GM18909 (cell line): Measurements from ENCODE around the gene RBM20.

ENCODE experiments used
- ATAC-seq: cut with Tn5 transposase; IDR thresholded peaks from one replicate; pipeline ENCODE4 v1.9.1; 2021; ENCODE audit warnings: mild to moderate bottlenecking; ENCODE audit not compliant: unreplicated experiment, poor library complexity

The RBM20 gene

GRCh38 chr10:110802090-110802489, 158.0 kb downstream of the RBM20 start:
- ATAC-seq, result no peak

- ATAC-seq, result peak; percentile 77
These were observed 158.6 kb downstream of the RBM20 start for GRCh38 chr10:110802551-110803238.

- peak; percentile 55 for ATAC-seq
These were observed 159.2 kb downstream of the RBM20 start for GRCh38 chr10:110803239-110803749.

GRCh38 chr10:110803830-110804338, 159.7 kb downstream of the RBM20 start:
- peak; percentile 67 for ATAC-seq

GRCh38 chr10:110804376-110804775, 160.2 kb downstream of the RBM20 start:
- ATAC-seq, result no peak

- ATAC-seq, result no peak
These were observed 161.2 kb downstream of the RBM20 start for GRCh38 chr10:110805292-110805691.

- ATAC-seq, result no peak
These were observed 162.2 kb downstream of the RBM20 start for GRCh38 chr10:110806335-110806734.

GRCh38 chr10:110808123-110808522, 164.0 kb downstream of the RBM20 start:
- ATAC-seq, result no peak

- ATAC-seq, result no peak
These were observed 164.5 kb downstream of the RBM20 start for GRCh38 chr10:110808615-110809014.

- no peak for ATAC-seq
These were observed 166.5 kb downstream of the RBM20 start for GRCh38 chr10:110810625-110811024.

- ATAC-seq, result no peak
These were observed 167.8 kb downstream of the RBM20 start for GRCh38 chr10:110811791-110812581.

- no peak for ATAC-seq
These were observed 168.4 kb downstream of the RBM20 start for GRCh38 chr10:110812583-110812982.

- no peak for ATAC-seq
These were observed 169.8 kb downstream of the RBM20 start for GRCh38 chr10:110813743-110814472.

- peak; percentile 58 for ATAC-seq
These were observed 171.3 kb downstream of the RBM20 start for GRCh38 chr10:110815354-110816004.

GRCh38 chr10:110817614-110818013, 173.5 kb downstream of the RBM20 start:
- ATAC-seq, result no peak

GRCh38 chr10:110818311-110819256, 174.4 kb downstream of the RBM20 start:
- no peak for ATAC-seq

- no peak for ATAC-seq
These were observed 176.2 kb downstream of the RBM20 start for GRCh38 chr10:110820321-110820814.

- no peak for ATAC-seq
These were observed 177.4 kb downstream of the RBM20 start for GRCh38 chr10:110821508-110821907.
